ENCODE results near the gene PARD3B.

PARD3B gene

DNA sequence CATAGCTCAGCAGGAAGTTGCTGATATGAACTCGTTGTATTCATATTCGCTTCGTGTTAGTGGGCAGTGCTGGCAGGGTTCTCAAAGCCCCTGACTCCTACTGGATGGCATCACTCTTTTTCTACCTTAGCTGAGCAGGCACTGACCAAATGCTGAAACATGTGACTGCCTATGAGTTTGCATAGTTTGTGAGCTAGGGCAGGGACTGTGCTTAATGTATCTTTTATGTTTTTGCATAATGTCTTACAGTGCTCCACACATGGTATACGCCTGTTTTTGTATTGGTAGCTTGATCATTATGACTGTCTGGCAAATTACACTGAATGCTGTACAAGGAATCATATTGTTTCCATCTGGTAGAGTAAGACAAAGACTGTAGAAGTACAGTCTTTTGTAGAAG lies 305.3 kb downstream of the PARD3B start:
- no peak for DNase-seq

DNA sequence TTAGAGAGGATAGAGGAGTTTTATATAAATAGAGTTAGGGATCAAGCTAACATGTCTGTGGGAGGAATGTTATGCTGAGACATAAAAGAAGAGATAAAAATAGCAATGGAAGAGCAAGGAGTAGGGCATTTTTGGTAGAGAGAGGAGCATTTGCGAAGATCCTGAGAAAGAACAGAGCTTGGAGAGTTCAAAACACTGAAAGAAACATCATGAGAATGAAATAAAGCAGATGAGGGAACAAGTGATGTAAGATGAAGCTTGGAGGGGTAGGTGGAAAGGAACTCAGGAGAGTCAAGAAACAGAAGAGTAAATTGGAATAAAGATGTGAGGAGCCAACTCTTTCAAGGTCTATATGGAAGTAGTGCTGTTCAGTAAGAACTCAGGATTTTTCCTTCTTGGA lies 308.6 kb downstream of the PARD3B start:
- DNase-seq, result no peak

DNA sequence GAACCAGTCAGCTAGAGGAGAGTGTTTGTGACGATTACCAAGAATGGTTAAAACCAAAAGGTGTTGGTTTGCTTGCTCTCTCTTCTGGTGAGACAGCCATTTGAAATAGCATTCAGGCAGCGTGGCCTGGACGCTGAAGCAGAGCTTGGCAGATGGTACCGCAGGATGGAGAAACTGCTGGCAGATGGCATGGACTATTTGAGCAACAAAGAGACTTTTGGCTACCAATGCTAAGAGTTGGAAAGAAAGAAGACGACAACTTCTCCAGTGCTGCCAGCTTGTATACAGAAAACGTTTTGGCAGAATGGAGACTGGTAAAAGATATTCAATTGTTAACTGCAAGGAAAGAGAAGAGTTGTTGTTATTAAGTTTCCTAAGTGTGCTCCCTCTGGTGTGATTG lies 315.0 kb downstream of the PARD3B start:
- DNase-seq, result no peak

DNA sequence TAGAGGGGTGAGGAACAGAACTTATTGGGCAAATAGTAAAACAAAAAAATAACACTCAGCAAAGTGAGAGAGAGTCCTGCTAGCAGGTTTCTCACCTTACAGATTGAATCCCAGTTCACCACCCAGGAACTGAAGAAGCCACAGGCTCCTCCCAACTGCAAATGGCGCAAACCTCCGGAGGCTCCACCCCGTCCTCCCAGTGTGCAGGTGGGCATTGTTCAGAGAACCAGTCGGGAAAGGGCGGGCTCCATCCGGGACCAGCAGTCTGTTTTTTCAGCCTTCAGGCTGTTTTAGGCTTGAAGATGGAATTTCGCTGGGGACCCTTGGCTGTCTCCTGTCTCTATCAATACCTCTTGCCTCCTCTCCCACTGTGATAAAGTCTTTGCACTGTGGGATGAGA lies 317.5 kb downstream of the PARD3B start:
- DNase-seq, result no peak

DNA sequence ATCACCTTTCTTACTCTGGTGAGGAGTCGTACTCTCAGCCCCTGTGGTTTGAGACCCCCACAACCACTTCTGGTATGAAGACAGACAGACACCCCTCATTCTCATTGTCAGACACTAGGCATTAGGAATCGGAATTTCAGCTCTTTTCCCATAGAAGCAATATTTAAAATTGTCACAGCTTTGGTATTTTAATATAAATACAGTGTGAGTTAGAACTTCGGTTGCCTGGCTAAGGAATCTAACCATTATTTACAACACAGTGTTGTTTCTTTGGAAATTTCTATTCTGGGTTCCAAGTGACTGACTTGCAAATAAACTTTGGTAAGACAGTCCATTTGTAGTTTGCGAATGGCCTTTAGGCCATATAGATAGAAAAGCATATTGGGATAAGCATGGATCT lies 318.1 kb downstream of the PARD3B start:
- DNase-seq, result no peak

DNA sequence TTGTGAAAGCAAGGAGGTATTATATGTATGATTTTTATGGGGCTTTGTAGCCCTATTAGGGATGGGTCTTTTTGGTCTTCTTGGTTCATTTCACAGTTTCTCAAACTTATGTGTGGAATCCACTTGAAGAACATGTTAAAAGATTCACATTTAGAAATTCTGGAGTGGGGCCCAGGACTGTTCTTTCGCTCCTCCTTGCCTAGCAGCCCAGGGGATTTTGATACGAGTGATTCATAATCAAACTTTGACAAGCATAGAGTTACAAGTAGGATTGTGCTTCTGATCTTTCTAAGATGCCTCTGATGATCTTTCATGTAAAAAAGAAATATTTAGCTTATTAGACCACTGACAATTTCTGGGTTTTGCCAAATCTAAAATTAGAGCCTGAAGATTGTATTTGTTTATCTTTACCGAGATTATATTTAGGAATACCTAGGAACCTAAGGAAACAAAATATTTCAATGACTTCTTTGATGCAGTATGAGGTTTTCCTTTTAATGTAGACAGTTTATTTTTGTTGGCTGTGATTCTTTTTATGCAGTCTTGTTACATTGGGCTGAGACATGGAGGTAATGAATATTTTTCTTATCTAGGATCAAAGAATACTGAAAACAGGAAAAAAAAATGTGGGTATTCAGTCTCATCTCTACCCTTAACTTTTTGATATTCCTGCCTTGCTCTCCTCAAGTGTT lies 324.0 kb downstream of the PARD3B start:
- no peak for DNase-seq

- DNase-seq, result no peak
Measured at GRCh38 chr2:204870053-204870452, 324.8 kb downstream of the PARD3B start.

DNA sequence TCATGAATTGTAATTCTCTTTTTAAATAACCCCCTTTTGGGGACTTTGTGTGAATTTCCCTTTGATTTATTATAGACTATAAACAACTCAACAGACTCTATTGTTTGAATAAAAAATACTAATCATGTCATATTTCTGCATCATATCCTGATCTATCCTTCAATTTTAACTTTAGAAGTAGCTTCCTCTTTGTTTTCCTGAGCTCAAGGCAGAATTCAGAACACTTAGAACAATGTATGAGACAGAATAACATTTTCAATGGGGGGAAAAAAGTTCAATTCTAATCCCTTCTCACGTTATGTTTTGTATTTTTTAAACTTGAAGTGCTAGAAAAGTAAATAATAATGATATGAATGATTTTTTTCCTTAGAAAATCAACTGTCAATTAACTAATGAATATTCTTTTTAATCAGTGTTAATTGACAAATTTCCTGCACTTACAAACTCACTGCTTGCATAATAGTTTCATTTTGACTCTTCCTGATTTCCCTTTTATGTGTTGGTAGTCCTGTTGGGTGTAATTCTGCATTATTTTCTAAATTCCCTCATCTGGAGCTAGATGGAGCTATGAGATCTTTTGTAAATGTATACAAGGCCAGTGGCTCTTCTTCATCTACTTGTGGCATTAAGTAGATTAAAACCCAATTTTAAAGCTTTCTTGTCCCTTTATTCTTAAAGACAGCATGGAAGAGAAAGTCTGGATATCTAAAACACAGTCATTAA lies 326.1 kb downstream of the PARD3B start:
- DNase-seq, result no peak

GRCh38 chr2:204876311-204876710 lies 331.0 kb downstream of the PARD3B start:
- DNase-seq, result no peak

- no peak for DNase-seq
Measured at GRCh38 chr2:204877691-204878090, 332.4 kb downstream of the PARD3B start.

DNA sequence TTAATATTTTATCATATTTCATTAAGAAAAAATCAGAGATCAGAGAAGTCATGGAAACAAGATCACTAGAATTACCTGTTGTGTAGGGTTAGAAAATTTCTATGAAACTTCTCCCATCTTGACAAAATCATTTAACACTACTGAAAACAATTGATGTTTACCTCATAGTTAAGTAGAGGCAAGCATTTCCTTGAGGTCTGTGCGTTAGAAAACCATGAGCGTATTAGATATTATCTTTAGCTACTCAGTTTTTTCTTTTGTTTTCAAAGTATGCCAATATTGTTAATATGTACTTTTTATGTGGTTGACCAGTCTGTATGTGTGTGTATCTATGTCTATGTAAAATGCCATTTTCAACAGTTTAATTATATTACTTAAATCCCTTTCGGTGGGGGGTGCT lies 335.7 kb downstream of the PARD3B start:
- DNase-seq, result no peak

GRCh38 chr2:204881655-204882054 lies 336.4 kb downstream of the PARD3B start:
- DNase-seq, result peak; percentile 26

DNA sequence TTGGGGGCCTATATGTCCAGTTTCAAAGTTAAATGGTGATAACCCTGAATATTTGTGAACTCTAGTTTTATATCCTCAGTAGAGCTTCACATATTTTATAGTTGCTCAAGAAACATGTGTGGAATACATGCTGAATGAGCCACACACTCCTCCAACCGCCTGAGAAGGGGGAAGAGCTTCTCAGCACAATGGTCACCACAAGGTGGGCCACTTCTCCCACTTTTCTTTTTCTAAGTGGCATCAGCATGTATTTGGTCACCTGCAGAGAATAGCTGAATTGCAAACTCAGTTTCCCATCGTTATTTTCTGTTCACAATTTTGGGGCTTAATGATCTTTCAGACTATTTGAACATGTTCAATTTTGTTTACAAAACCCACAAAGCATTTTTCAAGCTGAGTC lies 340.5 kb downstream of the PARD3B start:
- no peak for DNase-seq

DNA sequence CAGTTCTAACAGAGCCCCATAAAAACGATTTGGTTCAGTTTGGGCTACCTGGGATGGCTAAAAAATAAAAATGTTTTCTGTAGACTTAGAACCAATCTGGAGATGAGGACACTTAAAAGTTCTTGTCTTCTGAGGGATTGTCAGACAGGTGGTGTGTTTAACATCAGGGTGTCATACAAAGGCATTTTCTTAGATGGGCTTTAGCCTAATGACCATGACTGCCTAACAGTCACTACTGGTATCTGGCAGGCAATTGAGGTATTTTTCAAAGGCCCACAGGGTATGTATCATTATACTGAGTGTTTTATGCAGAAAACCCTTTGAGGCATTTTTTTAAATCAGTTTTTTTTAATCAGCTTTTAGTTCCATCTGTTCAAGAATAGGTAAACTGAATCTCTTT lies 341.4 kb downstream of the PARD3B start:
- no peak for DNase-seq

GRCh38 chr2:204888222-204888621 lies 342.9 kb downstream of the PARD3B start:
- no peak for DNase-seq

DNA sequence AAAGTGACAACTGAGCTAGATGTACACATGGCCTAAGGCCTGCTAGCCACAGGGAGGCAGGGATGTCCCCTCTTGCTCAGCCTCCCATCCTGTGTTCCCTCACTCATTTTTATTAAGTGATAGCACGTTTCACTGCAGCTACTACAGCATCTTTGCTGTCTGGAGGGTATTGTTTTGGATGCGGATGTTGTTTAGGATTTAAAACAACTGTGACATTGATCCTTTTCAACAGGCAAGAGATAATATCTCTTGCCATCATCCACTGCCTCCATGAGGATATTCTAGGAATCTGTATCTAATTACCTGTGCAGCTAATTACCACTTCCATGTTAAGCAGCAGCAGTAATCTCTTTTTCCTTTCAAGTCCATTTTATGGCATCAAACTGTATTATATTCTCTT lies 345.4 kb downstream of the PARD3B start:
- DNase-seq, result no peak

GRCh38 chr2:204891739-204892138 lies 346.5 kb downstream of the PARD3B start:
- no peak for DNase-seq

GRCh38 chr2:204892506-204893255 lies 347.4 kb downstream of the PARD3B start:
- no peak for DNase-seq

GRCh38 chr2:204896146-204896545 lies 350.9 kb downstream of the PARD3B start:
- DNase-seq, result no peak

GRCh38 chr2:204897561-204897960 lies 352.3 kb downstream of the PARD3B start:
- DNase-seq, result no peak

DNA sequence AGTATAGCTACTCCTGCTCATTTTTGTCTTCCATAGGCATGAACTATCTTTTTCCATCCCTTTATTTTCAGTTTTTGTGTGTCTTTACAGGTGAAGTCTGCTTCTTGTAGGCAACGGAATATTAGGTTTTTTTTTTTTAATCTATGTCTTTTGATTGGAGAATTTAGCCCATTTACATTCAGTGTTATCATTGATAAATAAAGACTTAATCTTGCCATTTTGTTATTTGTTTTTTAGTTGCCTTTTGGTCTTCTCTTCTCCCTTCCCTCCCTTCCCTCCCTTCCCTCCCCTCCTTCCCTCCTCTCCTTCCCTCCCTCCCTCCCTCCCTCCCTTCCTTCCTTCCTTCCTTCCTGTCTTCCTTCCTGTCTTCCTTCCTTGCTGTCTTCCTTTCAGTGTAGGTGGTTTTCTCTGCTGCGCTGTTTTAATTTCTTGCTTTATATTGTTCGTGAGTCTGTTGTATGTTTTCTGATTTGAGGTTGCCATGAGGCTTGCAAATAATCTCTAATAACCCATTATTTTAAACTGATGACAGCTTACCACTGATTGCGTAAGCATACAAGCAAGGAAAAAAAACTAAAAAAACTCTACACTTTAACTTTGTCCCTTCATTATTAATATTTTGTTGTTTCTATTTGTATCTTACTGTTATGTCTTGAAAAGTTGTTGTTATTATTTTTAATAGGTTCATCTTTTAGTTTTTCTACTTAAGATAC lies 353.8 kb downstream of the PARD3B start:
- no peak for DNase-seq

GRCh38 chr2:204899983-204900382 lies 354.7 kb downstream of the PARD3B start:
- DNase-seq, result no peak

DNA sequence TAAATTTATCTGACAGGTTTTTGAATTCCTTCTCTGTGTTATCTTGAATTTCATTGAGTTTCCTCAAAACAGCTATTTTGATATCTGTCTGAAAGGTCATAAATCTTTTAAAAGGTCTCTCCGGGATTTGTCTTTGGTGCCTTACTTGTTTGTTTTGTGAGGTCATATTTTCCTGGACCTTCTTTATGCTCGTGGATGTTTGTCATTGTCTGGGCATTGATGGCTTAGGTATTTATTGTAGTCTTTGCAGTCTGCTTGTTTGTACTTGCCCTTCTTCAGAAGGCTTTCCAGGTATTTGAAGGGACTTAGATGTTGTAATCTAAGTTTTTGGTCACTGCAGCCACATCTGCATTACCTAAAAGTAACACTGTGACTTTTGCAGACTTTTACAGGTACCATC lies 355.2 kb downstream of the PARD3B start:
- DNase-seq, result no peak

All from activated effector memory CD4-positive, alpha-beta T cell treated with Interleukin-2 at 50 U/mL for 16 hours (primary cell).